HG03045 (cell line): Measurements from ENCODE around the gene ARF6.
"Not testable (repeated sequence)": the region's sequence is repeated elsewhere in the genome, so short reads cannot be mapped to it uniquely, and the experiment has no call there.

Experiments
- ATAC-seq: cut with Tn5 transposase; IDR thresholded peaks from one replicate; pipeline ENCODE4 v1.9.1; 2021; ENCODE audit warnings: mild to moderate bottlenecking, moderate library complexity; ENCODE audit not compliant: unreplicated experiment

The ARF6 gene

DNA sequence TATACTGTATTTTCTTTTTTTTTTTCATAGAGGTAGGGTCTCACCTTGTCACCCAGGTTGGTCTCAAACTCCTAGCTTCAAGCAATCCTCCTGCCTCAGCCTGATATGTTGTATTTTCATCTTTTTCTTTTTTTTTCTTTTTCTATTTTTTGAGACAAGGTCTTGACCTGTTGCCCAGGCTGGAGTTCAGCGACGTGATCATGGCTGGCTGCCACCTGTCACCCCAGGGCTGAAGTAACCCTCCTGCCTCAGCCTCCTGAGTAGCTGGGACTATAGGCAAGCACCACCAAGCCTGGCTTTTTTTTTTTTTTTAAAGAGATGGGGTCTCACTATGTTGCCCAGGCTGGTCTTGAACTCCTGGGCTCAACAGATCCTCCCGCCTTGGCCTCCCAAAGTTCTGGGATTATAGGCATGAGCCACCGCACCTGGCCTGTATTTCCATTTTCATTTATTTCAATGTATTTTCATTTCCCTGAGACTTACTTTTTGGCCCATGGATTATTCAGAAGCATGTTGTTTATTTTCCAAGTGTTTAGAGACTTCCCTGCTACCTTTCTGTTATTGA is 16.2 kb upstream of the ARF6 start:
- no peak for ATAC-seq

- ATAC-seq = peak; percentile 72
Measured at GRCh38 chr14:49879646-49880204, 13.2 kb upstream of the ARF6 start.

DNA sequence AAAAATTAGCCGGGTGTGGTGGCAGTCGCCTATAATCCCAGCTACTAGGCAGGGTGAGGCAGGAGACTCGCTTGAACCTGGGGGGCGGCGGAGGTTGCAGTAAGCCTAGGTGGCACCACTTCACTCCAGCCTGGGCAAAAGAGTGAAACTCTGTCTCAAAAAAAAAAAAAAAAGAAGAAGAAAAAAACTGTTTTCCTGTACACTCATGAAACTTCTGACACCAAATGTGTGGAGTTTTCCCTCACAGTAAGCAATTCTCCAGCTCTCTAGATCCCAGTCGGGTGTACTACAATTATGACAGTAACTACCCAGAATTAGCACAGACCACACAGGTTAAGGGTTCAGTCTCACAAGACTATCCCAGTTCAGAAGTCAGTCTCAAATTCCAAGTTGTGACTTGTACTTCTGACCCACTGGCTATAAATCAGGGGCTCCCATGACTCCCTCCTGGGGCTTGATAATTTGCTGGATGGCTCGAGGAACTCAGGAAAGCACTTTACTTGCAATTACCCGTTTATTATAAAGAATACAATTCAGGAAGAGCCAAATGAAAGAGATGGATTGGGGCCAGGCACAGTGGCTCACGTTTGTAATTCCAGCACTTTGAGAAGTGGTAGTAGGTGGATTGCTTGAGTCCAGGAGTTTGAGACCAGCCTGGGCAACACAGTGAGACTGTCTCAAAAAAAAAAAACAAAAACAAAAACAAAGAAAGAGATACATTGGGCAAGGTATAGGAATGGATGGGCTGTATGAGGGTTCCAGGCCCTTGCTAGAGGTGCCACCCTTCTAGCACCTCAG is 12.4 kb upstream of the ARF6 start:
- no peak for ATAC-seq

DNA sequence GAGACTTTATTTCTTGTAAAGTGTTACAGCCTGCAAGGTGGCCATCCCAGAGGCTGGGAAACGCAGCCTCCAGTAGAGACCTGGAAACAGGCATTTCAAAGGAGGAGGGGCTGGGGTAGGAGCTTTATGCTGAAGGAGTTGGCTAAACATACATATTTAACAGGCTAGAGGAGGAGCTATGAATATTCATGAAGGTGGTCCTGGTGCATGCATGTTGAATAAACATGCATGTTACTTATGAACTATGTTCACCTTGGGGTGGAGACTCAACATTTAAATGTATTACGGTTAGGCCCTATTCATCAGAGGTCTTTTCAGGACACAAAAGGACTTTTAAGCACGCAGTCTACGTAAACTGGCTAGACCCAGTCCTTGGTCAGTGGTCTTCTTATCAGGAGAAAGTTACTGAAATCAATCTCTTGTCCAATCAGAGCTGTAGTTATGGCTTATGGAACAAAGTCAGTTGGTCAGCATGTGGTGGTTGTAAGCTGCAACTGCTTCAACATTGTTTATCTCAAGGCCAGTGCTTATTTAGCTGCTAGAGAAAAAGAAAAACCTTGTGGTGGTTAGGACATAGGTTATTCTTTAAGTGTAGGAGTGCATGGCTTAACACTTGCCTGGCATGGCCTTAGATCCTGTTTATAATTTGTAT is 11.4 kb upstream of the ARF6 start:
- no peak for ATAC-seq

- no peak for ATAC-seq
Measured at GRCh38 chr14:49882826-49883694, 9.8 kb upstream of the ARF6 start.

DNA sequence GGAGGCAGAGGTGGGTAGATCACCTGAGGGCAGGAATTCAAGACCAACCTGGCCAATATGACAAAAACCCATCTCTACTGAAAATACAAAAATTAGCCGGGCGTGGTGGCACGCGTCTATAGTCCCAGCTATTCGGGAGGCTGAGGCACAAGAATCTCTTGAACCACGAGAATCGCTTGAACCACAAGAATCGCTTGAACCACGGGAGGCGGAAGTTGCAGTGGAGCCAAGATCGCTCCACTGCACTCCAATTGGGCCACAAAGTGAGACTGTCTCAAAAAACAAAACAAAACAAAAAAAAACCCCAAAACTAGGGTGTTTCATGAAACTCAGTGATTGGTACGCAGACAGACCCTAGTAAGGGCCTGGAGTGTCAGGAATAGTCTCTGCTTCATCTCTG is 6.4 kb upstream of the ARF6 start:
- ATAC-seq = no peak

DNA sequence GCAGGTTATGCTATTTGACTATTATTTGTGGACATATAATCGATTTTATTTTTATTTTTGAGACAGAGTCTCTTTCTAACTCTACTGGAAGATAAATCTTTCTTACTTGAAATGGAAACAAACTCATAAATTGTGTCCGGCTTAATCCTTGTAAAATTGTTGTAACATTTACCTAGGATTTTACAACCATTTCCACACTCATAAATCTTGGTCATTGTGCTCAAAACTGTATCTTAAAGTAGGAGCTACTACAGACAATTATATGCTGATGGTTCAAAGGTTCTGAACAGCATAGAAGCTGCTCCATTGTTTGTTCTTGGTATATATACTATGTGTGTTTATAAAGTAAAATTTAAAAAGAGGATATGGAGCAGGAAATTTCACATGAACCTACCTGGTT is 4.6 kb upstream of the ARF6 start:
- no peak for ATAC-seq

DNA sequence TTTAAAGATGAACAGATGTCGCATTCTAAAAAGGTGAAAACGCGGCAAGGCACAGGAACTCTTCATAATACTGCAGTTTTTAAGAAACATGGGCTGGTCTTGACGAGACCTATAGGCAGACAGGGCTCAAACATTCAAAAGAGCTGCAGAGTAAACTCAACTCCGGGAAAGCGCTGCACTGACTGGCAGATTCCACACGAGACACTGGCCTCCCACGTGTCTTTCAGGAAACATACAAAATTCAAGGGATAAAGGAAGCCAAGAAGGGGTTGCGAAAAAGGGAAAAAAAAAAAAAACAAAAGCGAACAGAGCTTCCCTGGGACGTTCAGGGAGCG is 614 bp upstream of the ARF6 start:
- peak; percentile 25 for ATAC-seq

- peak; percentile 50 for ATAC-seq
Measured at GRCh38 chr14:49893309-49894213, 679 bp downstream of the ARF6 start.

DNA sequence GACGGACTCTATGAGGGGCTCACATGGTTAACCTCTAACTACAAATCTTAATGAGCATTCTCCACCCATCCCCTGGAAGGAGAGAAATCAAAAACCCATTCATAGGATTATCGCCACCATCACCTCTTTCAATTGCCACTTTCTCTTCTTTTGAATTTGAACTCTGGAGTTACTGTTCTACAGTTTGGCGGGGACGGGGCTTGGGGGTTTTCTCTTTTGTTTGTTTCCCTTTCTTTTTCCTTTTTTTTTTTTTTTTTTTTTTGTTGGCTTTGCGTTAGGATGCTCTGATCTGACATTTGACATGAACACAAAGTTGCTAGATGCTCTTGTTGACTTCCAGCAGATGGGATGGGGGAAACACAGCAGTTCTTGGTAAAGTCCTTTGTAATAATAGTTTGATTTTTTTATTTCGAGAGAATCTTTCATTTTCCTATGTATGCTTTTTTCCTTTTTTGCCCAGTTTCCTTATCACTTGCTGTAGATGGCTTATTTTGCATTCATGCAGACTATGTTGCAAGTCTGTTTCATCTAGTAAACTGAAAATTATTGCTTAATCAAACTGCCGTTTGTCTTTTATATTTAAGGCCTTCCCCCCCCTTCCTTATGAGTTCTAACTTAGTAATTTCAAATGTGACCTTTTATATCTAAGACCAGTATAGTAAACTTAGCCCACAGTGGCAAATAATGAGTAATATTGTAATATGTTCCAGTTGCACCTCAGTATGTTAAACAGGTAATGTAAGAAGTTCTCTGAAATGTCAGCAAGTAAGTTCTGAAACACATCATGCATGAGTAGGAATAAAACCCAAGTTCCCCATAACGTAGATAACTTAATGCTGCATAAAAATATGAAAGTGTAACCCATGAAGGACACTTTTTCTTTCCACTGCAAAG is 1.6 kb downstream of the ARF6 start:
- not testable (repeated sequence) for ATAC-seq

GRCh38 chr14:49895480-49895879 is 2.6 kb downstream of the ARF6 start:
- ATAC-seq = no peak

- not testable (repeated sequence) for ATAC-seq
Measured at GRCh38 chr14:49896272-49896671, 3.4 kb downstream of the ARF6 start.

DNA sequence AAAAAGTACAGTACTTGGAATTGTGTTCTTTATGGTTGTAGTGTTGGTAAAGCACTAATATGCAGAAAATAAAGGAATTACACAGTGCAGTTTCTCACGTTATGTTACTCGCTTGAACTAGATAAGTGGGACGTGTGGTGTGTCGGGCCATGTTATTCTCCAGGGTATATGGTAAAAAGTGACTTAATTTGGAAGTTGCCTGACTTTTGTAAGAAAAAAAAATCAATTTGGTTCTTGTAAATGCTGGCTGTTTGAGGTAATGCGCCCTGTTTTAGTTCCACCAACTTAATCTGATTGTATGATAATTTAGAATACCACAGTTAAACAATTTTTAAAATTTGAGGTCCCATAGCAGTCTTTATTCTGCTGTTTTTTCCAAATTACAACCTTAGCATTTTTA is 4.1 kb downstream of the ARF6 start:
- ATAC-seq = no peak

DNA sequence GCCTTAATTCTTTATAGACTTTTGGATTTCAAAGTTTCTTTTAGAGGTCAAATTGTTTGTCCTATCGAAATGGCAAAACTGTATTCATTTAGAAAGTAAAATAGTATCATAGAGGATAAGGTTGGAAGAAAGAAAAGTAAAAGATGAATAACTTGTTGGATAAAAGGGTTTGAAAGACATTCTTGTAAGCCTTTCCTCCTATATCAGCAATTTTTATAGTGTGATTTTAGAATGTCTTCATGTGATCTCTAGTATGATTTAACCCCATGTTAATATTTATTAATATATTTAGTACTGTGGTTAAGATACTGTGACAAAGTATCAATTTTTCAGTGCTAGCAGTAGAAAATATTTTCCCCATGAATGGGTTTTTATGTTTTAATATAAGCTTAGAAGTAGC is 4.5 kb downstream of the ARF6 start:
- no peak for ATAC-seq

GRCh38 chr14:49897965-49898364 is 5.1 kb downstream of the ARF6 start:
- ATAC-seq = no peak

GRCh38 chr14:49898485-49898884 is 5.6 kb downstream of the ARF6 start:
- no peak for ATAC-seq

GRCh38 chr14:49900973-49901372 is 8.1 kb downstream of the ARF6 start:
- ATAC-seq = no peak

DNA sequence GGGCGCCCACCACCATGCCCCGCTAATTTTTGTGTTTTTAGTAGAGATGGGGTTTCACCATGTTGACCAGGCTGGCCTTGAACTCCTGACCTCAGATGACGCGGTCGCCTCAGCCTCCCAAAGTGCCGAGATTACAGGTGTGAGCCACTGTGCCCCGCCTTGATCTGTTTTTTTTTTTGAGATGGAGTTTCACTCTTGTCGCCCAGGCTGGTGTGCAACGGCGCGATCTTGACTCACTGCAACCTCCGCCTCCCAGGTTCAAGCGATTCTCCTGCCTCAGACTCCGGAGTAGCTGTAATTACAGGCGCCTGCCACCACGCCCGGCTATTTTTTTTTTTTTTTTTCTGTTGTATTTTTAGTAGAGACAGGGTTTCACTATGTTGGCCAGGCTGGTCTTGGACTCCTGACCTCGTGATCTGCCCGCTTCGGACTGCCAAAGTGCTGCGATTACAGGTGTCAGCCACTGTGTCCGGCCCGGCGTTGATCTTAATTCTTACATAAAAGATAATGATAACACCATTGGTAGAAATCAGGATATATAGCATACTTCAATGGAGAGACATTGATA is 9.9 kb downstream of the ARF6 start:
- not testable (repeated sequence) for ATAC-seq

DNA sequence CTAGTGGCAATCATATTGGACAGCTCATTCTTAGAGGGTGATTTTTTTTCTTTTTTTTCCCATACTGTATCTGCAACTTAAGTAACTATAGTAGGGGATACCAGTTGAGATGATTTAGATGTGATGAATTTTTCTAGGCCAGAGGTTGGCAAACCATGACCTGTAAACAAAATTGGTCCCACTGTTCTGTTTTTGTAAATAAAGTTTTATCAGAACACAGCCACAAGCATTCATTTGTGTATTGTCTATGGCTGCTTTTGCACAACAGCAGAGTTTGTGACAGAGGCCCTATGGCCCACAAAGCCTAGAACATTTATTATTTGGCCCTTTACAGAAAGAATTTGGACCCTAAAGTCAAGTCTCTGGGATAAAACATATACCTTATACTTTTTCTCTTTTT is 11.4 kb downstream of the ARF6 start:
- no peak for ATAC-seq
